WTC11 (cell line): ENCODE data around the gene CLEC2D.

ENCODE experiments used
- ESRRA ChIP-seq: sonication (generic); formaldehyde crosslinking; IDR thresholded peaks from 2 replicates; pipeline ENCODE4 v1.8.1; 2022; ENCODE audit warnings: mild to moderate bottlenecking, missing genetic modification reagents, borderline replicate concordance
- TF ChIP-seq, protein P1 (sequence below): sonication (generic); formaldehyde crosslinking; IDR thresholded peaks from 2 replicates; pipeline ENCODE4 v1.8.0; 2022; ENCODE audit warnings: mild to moderate bottlenecking, missing genetic modification reagents

DNA sequence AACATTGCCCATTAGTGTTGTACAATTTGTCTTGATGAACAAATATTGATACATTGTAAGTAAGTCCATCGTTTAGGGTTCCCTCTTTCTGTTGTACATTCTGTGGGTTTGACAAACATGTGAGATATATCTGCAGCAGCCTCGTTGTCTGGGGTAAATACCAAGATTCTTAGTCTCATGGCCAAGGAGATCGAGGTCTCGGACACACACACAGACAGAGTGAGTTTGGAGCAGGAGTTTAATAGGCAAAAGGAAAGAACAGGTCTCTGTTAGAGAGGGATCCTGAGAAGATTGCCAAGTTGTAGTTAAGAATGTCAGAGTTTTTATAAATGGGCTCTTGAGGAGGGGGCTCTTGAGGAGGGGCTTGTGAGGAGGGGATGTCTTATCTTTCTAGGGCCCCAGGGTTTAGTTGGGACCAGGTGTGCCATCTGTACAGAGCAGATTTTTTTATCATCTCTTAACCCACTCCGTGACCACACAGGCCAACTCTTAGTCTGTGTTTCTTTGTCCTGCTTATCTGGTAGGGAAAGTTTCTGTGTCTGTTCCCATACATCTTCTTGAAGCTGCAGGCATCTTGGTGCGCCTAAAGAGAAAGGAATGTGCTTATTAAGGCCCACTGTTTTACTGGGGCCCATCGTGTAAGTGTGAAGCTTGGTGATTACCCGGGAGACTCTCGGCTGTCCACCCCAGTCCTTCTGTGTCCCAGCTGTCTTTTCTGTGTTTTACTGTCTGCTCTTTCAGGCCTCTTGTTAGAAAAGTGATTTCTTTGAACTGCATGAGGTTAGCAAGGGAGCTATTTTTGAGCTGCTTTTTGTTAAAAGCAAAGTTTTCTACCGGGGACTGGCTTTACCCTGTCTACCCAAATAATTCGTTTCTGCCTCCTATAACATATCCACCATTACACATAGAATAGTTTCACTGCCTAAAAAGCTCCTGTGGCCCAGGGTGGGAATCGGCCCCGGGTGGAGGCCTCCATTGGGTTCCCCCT, 22.4 kb upstream of the CLEC2D start:
- no peak for TF ChIP-seq ESRRA (CRISPR knock-in tag)
- TF ChIP-seq, protein P1, sequence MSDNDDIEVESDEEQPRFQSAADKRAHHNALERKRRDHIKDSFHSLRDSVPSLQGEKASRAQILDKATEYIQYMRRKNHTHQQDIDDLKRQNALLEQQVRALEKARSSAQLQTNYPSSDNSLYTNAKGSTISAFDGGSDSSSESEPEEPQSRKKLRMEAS (CRISPR knock-in tag), result no peak
